Mononuclear cell (primary cell): Measurements from ENCODE around the gene ZNRF3. TPM values are rescaled to one million over a fixed set of nuclear protein-coding genes. Genes with fewer than 3 reads are reported as not detected.
A peak's percentile ranks its signal among the peaks of the same experiment; 100 is the strongest.
"Not testable (repeated sequence)": the region's sequence is repeated elsewhere in the genome, so short reads cannot be mapped to it uniquely, and the experiment has no call there.

Experiments used
- H3K27me3 ChIP-seq: 2 replicates; pipeline ENCODE4 v1.6.0; 2011; ENCODE audit warnings: low read length, control low read depth; ENCODE audit not compliant: insufficient read depth
- H3K4me1 ChIP-seq: 2 replicates; pipeline ENCODE4 v1.5.1; 2011; ENCODE audit warnings: mild to moderate bottlenecking, low read length, control low read depth; ENCODE audit not compliant: insufficient read depth
- H3K4me3 ChIP-seq: 2 replicates; pipeline ENCODE4 v1.5.1; 2011; ENCODE audit warnings: mild to moderate bottlenecking, low read length, moderate library complexity
- H3K9me3 ChIP-seq: 2 replicates; pipeline ENCODE4 v1.5.1; 2011; ENCODE audit warnings: low read depth, mild to moderate bottlenecking, control low read depth, low read length
- total RNA-seq: library from RNA; depleted of rRNA; stranded (reverse); fragments of >200 nt; gene quantifications from one replicate; pipeline ENCODE4 v1.2.3, GENCODE V29; 2012

ZNRF3 gene
- total RNA-seq, 1 donor = 0.52 TPM

GRCh38 chr22:28873183-28873963, 10.0 kb upstream of the ZNRF3 start:
- no peaks in the 10 kb centered on the region for H3K4me1 ChIP-seq
- no peaks in the 10 kb centered on the region for H3K27me3 ChIP-seq
- H3K4me3 ChIP-seq = no peak overlapping the region
- H3K9me3 ChIP-seq = no peaks in the 10 kb centered on the region

- Histone ChIP-seq H3K4me3 (no peak overlapping the region), H3K4me1 (no peaks in the 10 kb centered on the region), H3K9me3 (no peaks in the 10 kb centered on the region), H3K27me3 (no peaks in the 10 kb centered on the region)
Measured at GRCh38 chr22:28874061-28874460, 9.3 kb upstream of the ZNRF3 start.

- Histone ChIP-seq H3K4me1 (no peaks in the 10 kb centered on the region), H3K9me3 (no peaks in the 10 kb centered on the region), H3K27me3 (no peaks in the 10 kb centered on the region)
Measured at GRCh38 chr22:28874811-28875320, 8.5 kb upstream of the ZNRF3 start.

GRCh38 chr22:28882545-28882877, 861 bp upstream of the ZNRF3 start:
- H3K4me1 ChIP-seq = peaks cover 13% of the 10 kb centered on the region
- no peaks in the 10 kb centered on the region for H3K9me3 ChIP-seq
- H3K4me3 ChIP-seq = peak overlapping the region; percentile 37
- H3K27me3 ChIP-seq = peaks cover 27% of the 10 kb centered on the region

More at GRCh38 chr22:28874811-28875320, 8.5 kb upstream of the ZNRF3 start:
- no peak overlapping the region for H3K4me3 ChIP-seq

DNA sequence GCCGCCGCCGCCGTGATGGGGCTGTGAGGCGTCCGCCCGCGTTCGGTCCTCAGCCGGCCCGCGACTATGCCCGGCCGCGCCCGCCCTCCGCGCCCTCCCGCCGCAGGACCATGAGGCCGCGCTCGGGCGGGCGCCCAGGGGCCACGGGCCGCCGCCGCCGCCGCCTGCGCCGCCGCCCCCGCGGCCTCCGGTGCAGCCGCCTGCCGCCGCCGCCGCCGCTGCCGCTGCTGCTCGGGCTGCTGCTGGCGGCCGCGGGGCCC, 215 bp downstream of the ZNRF3 start:
- no peaks in the 10 kb centered on the region for H3K9me3 ChIP-seq
- H3K4me1 ChIP-seq = peaks cover 13% of the 10 kb centered on the region
- H3K27me3 ChIP-seq = peaks cover 31% of the 10 kb centered on the region
- no peak overlapping the region for H3K4me3 ChIP-seq

GRCh38 chr22:28883917-28884746, 760 bp downstream of the ZNRF3 start:
- H3K27me3 ChIP-seq = peaks cover 31% of the 10 kb centered on the region
- H3K9me3 ChIP-seq = no peaks in the 10 kb centered on the region
- peaks cover 13% of the 10 kb centered on the region for H3K4me1 ChIP-seq
- H3K4me3 ChIP-seq = no peak overlapping the region

DNA sequence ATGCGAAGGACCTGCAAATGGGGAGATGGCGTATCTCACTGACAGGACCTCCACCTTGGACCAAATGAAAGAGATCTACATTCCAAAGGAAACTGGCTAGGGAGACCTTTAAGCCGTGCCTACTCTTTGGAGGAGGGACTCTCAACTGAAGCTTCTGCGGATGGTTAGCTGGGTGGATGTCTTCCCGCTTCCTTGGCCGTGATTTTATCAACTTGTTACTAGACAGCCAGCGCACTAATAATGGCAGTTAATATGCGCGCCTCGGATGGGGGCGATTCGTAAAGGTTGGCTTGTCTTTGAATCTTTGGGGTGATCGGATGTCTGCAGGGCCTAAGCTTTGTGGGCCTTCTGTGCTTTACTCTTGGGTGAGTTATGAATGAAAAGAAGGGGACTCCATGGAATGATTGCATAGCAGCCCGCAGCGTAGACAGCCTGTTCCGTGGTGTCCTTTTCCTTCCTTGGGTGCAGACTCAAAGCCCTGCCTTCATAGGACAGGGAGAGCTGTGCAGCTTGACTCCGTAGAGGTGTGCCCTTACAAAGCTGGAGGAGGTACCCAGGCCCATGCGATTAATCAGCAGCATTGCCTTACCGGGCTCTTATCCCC, 1.5 kb downstream of the ZNRF3 start:
- H3K9me3 ChIP-seq = no peaks in the 10 kb centered on the region
- H3K4me1 ChIP-seq = peaks cover 13% of the 10 kb centered on the region
- no peak overlapping the region for H3K4me3 ChIP-seq
- H3K27me3 ChIP-seq = peaks cover 31% of the 10 kb centered on the region

DNA sequence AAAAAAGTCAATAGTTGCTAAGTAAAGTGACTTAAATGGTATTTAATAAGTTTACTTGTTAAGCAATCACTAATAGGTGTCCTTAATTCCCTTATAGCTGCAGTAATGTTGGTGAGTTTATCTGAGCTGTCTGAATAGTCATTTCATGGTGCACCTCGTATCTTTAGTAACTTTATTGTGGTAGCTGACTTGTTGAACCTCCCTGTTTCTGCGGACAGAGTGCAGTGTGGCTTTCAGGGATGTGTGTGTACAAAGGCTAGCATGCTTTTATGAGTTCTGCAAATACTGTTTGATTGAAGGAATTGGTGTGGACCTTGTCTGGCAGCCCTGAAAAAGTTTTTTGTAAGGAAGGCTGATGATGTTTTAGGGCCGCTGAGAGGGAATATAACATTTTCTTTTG, 2.6 kb downstream of the ZNRF3 start:
- Histone ChIP-seq H3K4me1 (peaks cover 13% of the 10 kb centered on the region), H3K27me3 (peaks cover 31% of the 10 kb centered on the region), H3K9me3 (no peaks in the 10 kb centered on the region), H3K4me3 (no peak overlapping the region)

DNA sequence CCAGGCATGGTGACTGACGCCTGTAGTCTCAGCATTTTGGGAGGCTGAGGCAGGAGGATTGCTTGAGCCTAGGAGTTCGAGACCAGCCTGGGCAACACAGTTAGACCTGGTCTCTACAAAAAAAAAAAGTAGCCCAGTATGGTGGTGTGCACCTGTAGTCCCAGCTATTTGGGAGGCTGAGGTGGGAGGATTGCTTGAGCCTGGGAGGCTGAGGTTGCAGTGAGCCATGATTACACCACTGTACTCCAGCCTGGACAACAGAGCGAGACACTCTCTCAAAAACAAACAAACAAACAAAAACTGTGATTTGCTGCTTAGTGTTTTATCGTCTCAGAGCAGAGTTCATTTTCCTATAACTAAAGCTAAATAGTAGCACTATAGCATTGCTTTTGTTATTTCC, 3.3 kb downstream of the ZNRF3 start:
- H3K4me1 ChIP-seq = peaks cover 13% of the 10 kb centered on the region
- peaks cover 31% of the 10 kb centered on the region for H3K27me3 ChIP-seq
- not testable (repeated sequence) for H3K4me3 ChIP-seq, H3K9me3 ChIP-seq

DNA sequence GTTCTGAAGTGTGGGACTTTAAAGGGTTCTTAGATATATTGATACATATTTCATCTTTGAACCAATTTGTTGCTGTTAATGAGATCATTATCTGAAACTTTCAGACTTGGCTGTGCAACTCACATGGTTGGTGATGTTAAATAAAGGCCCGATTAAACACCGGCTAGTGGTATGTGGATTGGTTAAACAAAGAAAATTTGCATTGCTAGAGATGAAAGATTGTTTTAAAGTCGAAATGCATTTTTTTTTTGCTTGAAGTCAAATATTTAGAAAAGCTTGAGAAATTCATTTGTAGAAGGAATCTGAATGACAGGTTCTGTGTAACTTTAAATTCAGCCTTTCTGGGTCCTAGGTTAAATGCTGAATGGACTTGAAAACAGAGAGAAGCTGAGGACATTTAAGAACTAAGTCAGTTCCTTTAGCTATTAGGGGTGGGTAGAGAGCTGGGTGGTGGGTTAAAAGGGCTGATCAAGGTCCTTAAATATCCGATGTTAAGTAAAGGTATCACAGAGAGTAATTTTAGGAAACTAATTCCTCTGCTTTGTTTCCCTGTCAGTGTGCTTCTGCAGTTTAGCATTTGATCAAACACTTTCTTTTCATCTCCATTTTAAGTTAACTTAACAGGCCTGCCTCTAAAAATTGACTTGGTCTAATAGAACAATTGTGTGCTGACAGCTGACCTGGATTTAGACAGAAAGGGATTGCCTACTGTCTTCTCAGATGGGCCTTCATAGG, 4.5 kb downstream of the ZNRF3 start:
- no peaks in the 10 kb centered on the region for H3K9me3 ChIP-seq
- H3K27me3 ChIP-seq = peaks cover 31% of the 10 kb centered on the region
- H3K4me3 ChIP-seq = no peak overlapping the region
- peaks cover 7% of the 10 kb centered on the region for H3K4me1 ChIP-seq

DNA sequence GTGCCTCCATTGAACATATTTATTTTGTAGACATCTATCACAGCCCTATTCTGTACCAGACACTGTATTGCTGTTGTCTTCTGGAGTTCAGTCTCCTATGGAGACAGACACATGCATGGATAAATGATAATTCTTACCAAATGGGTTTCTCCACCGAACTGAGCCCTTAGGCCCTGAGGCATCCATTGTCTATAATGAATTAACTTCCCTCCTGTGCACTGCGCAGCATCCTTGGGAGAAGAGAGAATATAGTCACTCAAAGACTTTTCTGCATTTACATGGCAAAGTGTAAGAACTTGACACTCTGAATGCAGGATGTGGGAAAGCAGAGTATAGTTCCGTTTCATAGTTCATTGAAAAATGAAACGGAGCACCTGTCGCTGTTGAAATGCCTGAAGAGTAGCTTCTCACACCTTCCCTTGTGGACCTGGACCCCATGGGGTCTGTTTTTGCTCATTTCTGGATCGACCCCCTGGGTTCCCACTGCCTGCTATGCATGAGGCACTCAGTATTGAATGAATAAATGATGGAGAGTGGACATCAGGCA, 6.2 kb downstream of the ZNRF3 start:
- no peaks in the 10 kb centered on the region for H3K9me3 ChIP-seq

GRCh38 chr22:28891156-28891733, 7.9 kb downstream of the ZNRF3 start:
- peaks cover 10% of the 10 kb centered on the region for H3K27me3 ChIP-seq
- H3K4me3 ChIP-seq = no peak overlapping the region
- H3K9me3 ChIP-seq = no peaks in the 10 kb centered on the region
- H3K4me1 ChIP-seq = peaks cover 12% of the 10 kb centered on the region

More for the DNA sequence above, 6.2 kb downstream of the ZNRF3 start:
- Histone ChIP-seq H3K27me3 (peaks cover 27% of the 10 kb centered on the region), H3K4me3 (no peak overlapping the region), H3K4me1 (peaks cover 10% of the 10 kb centered on the region)

DNA sequence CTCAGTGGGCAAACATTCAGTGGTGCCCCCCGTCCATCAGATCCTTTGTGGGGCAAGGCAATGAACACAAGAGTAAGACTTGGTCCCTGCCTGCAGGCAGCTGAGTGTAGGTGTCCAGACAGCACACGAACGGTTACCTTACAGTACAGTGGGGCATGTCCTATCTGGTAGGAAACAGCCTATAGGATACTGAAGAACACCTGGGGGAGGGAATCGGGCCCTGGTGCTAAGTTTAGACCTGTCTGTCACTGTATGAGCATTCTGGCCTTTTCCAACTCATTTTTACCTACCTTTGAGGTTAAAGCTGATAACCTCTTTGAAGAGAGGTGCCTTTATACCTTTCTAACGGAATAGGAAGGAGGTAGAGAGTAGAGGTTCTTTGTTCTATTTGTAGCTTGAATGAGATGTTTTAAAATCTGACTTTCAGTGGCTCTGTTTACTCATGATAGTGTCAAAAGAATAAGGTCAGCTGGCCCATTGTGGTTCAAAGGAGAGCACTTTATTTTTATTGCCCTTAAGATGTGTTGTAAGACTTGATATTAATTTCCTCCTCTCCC, 8.9 kb downstream of the ZNRF3 start:
- Histone ChIP-seq H3K27me3 (peaks cover 4% of the 10 kb centered on the region), H3K4me1 (peaks cover 20% of the 10 kb centered on the region), H3K9me3 (no peaks in the 10 kb centered on the region), H3K4me3 (no peak overlapping the region)

DNA sequence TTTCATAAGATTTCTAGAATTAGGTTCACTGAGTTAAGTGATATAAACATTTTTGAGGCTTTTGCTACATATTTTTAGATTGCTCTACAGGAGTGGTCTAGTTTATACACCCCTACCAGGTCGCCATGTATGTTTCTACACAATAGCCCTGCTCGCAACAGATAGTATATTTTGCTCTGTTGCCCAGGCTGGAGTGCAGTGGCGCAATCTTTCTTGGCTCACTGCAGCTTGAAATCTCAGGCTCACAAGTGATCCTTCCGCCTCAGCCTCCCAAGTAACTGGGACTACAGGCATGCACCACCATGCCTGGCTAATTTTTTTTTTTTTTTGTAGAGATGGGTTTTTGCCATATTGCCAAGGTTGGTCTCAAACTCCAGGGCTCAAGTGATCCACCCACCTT, 10.4 kb downstream of the ZNRF3 start:
- H3K27me3 ChIP-seq = no peaks in the 10 kb centered on the region
- H3K9me3 ChIP-seq = no peaks in the 10 kb centered on the region
- no peak overlapping the region for H3K4me3 ChIP-seq
- peaks cover 20% of the 10 kb centered on the region for H3K4me1 ChIP-seq
